ENCODE measurements around the gene TGFB1I1. TPM values are rescaled to one million over a fixed set of nuclear protein-coding genes. Genes with fewer than 3 reads are reported as not detected.
"Not testable (repeated sequence)": the region's sequence is repeated elsewhere in the genome, so short reads cannot be mapped to it uniquely, and the experiment has no call there.

TGFB1I1 gene
- total and polyA plus RNA-seq, 2 experiments from 2014 or later, result 4.1 to 4.2 TPM

- TF ChIP-seq, protein P1, sequence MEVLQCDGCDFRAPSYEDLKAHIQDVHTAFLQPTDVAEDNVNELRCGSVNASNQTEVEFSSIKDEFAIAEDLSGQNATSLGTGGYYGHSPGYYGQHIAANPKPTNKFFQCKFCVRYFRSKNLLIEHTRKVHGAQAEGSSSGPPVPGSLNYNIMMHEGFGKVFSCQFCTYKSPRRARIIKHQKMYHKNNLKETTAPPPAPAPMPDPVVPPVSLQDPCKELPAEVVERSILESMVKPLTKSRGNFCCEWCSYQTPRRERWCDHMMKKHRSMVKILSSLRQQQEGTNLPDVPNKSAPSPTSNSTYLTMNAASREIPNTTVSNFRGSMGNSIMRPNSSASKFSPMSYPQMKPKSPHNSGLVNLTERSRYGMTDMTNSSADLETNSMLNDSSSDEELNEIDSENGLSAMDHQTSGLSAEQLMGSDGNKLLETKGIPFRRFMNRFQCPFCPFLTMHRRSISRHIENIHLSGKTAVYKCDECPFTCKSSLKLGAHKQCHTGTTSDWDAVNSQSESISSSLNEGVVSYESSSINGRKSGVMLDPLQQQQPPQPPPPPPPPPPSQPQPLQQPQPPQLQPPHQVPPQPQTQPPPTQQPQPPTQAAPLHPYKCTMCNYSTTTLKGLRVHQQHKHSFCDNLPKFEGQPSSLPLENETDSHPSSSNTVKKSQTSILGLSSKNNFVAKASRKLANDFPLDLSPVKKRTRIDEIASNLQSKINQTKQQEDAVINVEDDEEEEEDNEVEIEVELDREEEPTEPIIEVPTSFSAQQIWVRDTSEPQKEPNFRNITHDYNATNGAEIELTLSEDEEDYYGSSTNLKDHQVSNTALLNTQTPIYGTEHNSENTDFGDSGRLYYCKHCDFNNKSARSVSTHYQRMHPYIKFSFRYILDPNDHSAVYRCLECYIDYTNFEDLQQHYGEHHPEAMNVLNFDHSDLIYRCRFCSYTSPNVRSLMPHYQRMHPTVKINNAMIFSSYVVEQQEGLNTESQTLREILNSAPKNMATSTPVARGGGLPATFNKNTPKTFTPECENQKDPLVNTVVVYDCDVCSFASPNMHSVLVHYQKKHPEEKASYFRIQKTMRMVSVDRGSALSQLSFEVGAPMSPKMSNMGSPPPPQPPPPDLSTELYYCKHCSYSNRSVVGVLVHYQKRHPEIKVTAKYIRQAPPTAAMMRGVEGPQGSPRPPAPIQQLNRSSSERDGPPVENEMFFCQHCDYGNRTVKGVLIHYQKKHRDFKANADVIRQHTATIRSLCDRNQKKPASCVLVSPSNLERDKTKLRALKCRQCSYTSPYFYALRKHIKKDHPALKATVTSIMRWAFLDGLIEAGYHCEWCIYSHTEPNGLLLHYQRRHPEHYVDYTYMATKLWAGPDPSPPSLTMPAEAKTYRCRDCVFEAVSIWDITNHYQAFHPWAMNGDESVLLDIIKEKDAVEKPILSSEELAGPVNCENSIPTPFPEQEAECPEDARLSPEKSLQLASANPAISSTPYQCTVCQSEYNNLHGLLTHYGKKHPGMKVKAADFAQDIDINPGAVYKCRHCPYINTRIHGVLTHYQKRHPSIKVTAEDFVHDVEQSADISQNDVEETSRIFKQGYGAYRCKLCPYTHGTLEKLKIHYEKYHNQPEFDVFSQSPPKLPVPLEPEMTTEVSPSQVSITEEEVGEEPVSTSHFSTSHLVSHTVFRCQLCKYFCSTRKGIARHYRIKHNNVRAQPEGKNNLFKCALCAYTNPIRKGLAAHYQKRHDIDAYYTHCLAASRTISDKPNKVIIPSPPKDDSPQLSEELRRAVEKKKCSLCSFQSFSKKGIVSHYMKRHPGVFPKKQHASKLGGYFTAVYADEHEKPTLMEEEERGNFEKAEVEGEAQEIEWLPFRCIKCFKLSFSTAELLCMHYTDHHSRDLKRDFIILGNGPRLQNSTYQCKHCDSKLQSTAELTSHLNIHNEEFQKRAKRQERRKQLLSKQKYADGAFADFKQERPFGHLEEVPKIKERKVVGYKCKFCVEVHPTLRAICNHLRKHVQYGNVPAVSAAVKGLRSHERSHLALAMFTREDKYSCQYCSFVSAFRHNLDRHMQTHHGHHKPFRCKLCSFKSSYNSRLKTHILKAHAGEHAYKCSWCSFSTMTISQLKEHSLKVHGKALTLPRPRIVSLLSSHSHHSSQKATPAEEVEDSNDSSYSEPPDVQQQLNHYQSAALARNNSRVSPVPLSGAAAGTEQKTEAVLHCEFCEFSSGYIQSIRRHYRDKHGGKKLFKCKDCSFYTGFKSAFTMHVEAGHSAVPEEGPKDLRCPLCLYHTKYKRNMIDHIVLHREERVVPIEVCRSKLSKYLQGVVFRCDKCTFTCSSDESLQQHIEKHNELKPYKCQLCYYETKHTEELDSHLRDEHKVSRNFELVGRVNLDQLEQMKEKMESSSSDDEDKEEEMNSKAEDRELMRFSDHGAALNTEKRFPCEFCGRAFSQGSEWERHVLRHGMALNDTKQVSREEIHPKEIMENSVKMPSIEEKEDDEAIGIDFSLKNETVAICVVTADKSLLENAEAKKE (CRISPR knock-in tag; IDR thresholded peaks at IDR 0.05), result no peak
- TF ChIP-seq CREB1 (CRISPR knock-in tag; IDR thresholded peaks at IDR 0.05; ENCODE audit: low read depth), result no peak
- no peak for TF ChIP-seq EZH2phosphoT487 (IDR thresholded peaks at IDR 0.05; ENCODE audit: unreplicated experiment)
- TF ChIP-seq STAT1 (IDR thresholded peaks at IDR 0.05; ENCODE audit: unreplicated experiment), result no peak
Observed at GRCh38 chr16:31522071-31522470, 50.1 kb downstream of the TGFB1I1 start (continued).

- not testable (repeated sequence) for H3K27ac ChIP-seq (ENCODE audit: low read depth); H3K36me3 ChIP-seq (ENCODE audit: insufficient read depth); DNase-seq (ENCODE audit: low spot score); H3K79me2 ChIP-seq (replicated peaks; ENCODE audit: insufficient read depth); H3K27ac Mint-ChIP-seq; H2AFZ ChIP-seq; H3K9me2 ChIP-seq (ENCODE audit: insufficient read depth); H4K20me1 ChIP-seq (replicated peaks; ENCODE audit: insufficient read depth); ATAC-seq; H3K4me3 ChIP-seq; H3K9me3 Mint-ChIP-seq; H3F3A ChIP-seq (replicated peaks; ENCODE audit: low read depth); H3K4me3 Mint-ChIP-seq; H3K4me2 ChIP-seq; H3K36me3 Mint-ChIP-seq (ENCODE audit: low read depth)
- Mint-ChIP-seq H3K4me1 (peaks cover 26% of the 10 kb centered on the region), H3K27me3 (ENCODE audit: insufficient read depth, low read depth, poor library complexity) (peaks cover 18% of the 10 kb centered on the region)
- Histone ChIP-seq H3K27me3 (ENCODE audit: insufficient read depth) (peaks cover 28% of the 10 kb centered on the region), H3K4me1 (ENCODE audit: insufficient read depth) (peaks cover 17% of the 10 kb centered on the region)
Observed at GRCh38 chr16:31523768-31524167, 51.8 kb downstream of the TGFB1I1 start.

- Histone ChIP-seq H3K27me3 (ENCODE audit: insufficient read depth) (peaks cover 40% of the 10 kb centered on the region), H3K4me2 (no peak overlapping the region), H2AFZ (no peak overlapping the region), H3K36me3 (ENCODE audit: insufficient read depth) (no peaks in the 10 kb centered on the region), H3K4me1 (ENCODE audit: insufficient read depth) (peaks cover 18% of the 10 kb centered on the region), H3K9me2 (ENCODE audit: insufficient read depth) (no peaks in the 10 kb centered on the region), H3K27ac (ENCODE audit: low read depth) (no peak overlapping the region), H3K4me3 (no peak overlapping the region), H4K20me1 (replicated peaks; ENCODE audit: insufficient read depth) (no peaks in the 10 kb centered on the region), H3K79me2 (replicated peaks; ENCODE audit: insufficient read depth) (no peaks in the 10 kb centered on the region), H3F3A (replicated peaks; ENCODE audit: low read depth) (peaks cover under 1% of the 10 kb centered on the region; the same call in 1 of the 2 replicates)
- no peak for DNase-seq (ENCODE audit: low spot score)
- Mint-ChIP-seq H3K9me3 (no peaks in the 10 kb centered on the region; the same call in 1 of the 3 replicates), H3K4me3 (no peak overlapping the region), H3K27me3 (ENCODE audit: insufficient read depth, low read depth, poor library complexity) (peaks cover 29% of the 10 kb centered on the region), H3K27ac (no peak overlapping the region), H3K4me1 (peaks cover 31% of the 10 kb centered on the region), H3K36me3 (ENCODE audit: low read depth) (no peaks in the 10 kb centered on the region)
- ATAC-seq, result no peak
- TF ChIP-seq ZNF331 (CRISPR knock-in tag; IDR thresholded peaks at IDR 0.05; ENCODE audit: low read depth) (no peak), STAT1 (IDR thresholded peaks at IDR 0.05; ENCODE audit: unreplicated experiment) (no peak), NANOG (IDR thresholded peaks at IDR 0.05; ENCODE audit: borderline replicate concordance) (no peak), ZNF114 (CRISPR knock-in tag; IDR thresholded peaks at IDR 0.05) (no peak), REST (IDR thresholded peaks at IDR 0.05; ENCODE audit: unreplicated experiment) (no peak), JUNB (IDR thresholded peaks at IDR 0.05; ENCODE audit: unreplicated experiment) (no peak)
- TF ChIP-seq, protein P2, sequence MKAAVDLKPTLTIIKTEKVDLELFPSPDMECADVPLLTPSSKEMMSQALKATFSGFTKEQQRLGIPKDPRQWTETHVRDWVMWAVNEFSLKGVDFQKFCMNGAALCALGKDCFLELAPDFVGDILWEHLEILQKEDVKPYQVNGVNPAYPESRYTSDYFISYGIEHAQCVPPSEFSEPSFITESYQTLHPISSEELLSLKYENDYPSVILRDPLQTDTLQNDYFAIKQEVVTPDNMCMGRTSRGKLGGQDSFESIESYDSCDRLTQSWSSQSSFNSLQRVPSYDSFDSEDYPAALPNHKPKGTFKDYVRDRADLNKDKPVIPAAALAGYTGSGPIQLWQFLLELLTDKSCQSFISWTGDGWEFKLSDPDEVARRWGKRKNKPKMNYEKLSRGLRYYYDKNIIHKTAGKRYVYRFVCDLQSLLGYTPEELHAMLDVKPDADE (IDR thresholded peaks at IDR 0.05), result no peak
Observed at GRCh38 chr16:31525113-31525512, 53.2 kb downstream of the TGFB1I1 start.

Measured in GM23338 (cell line).